ENCODE measurements around the gene IRF5. TPM values are rescaled to one million over a fixed set of nuclear protein-coding genes. Genes with fewer than 3 reads are reported as not detected.
A peak's percentile ranks its signal among the peaks of the same experiment; 100 is the strongest.

Gene IRF5
- total RNA-seq, 1 experiment from 2014 or later: 1.2 TPM

- H3K27ac Mint-ChIP-seq (ENCODE audit: unreplicated experiment): no peak overlapping the region
- Histone ChIP-seq H3K4me1 (peaks cover 8% of the 10 kb centered on the region), H3K27me3 (replicated peaks; ENCODE audit: control insufficient read depth, insufficient read depth, low read length) (no peaks in the 10 kb centered on the region), H3K36me3 (ENCODE audit: control insufficient read depth, insufficient read depth, low read length) (no peaks in the 10 kb centered on the region), H3K9me3 (no peaks in the 10 kb centered on the region), H3K4me3 (ENCODE audit: low read depth, low read length) (peak overlapping the region; percentile 47)
- H3K4me1 Mint-ChIP-seq (ENCODE audit: low read depth, unreplicated experiment): peaks cover 14% of the 10 kb centered on the region
- peaks cover 8% of the 10 kb centered on the region for H3K27me3 Mint-ChIP-seq (ENCODE audit: insufficient read depth, unreplicated experiment)
- ChIA-PET POLR2A (no interaction called here), CTCF (no interaction called here)
- no peak for TF ChIP-seq CTCF (IDR thresholded peaks at IDR 0.05; ENCODE audit: insufficient read depth in 1 of 2, low read depth in 1 of 2, low read length in 1 of 2, severe bottlenecking in 1 of 2, unreplicated experiment in 1 of 2)
- BruUV-seq (replicated peaks): no TSS peak
- no peaks in the 10 kb centered on the region for H3K9me3 Mint-ChIP-seq (ENCODE audit: unreplicated experiment)
- no peak for DNase-seq
- H3K4me3 Mint-ChIP-seq (ENCODE audit: unreplicated experiment): peak overlapping the region; percentile 68
- intact Hi-C loops (cut with micrococcal nuclease; ENCODE audit: unreplicated experiment): no loop called here
- H3K36me3 Mint-ChIP-seq (ENCODE audit: insufficient read depth, unreplicated experiment): peaks cover 6% of the 10 kb centered on the region
Observed at GRCh38 chr7:128938544-128939074, 882 bp downstream of the IRF5 start.

GRCh38 chr7:128939075-128939860, 1.5 kb downstream of the IRF5 start:
- ChIA-PET POLR2A (no interaction called here), CTCF (no interaction called here)
- no peak overlapping the region for H3K4me3 ChIP-seq (ENCODE audit: low read depth, low read length)
- H3K9me3 Mint-ChIP-seq (ENCODE audit: unreplicated experiment): no peaks in the 10 kb centered on the region
- no peaks in the 10 kb centered on the region for H3K27me3 ChIP-seq (replicated peaks; ENCODE audit: control insufficient read depth, insufficient read depth, low read length)
- peaks cover 14% of the 10 kb centered on the region for H3K4me1 Mint-ChIP-seq (ENCODE audit: low read depth, unreplicated experiment)
- intact Hi-C loops (cut with micrococcal nuclease; ENCODE audit: unreplicated experiment): no loop called here
- peaks cover 8% of the 10 kb centered on the region for H3K4me1 ChIP-seq
- H3K27ac Mint-ChIP-seq (ENCODE audit: unreplicated experiment): no peak overlapping the region
- DNase-seq: no peak
- H3K27me3 Mint-ChIP-seq (ENCODE audit: insufficient read depth, unreplicated experiment): peaks cover 8% of the 10 kb centered on the region
- no TSS peak for BruUV-seq (replicated peaks)
- H3K36me3 ChIP-seq (ENCODE audit: control insufficient read depth, insufficient read depth, low read length): no peaks in the 10 kb centered on the region
- no peak for TF ChIP-seq CTCF (IDR thresholded peaks at IDR 0.05; ENCODE audit: insufficient read depth in 1 of 2, low read depth in 1 of 2, low read length in 1 of 2, severe bottlenecking in 1 of 2, unreplicated experiment in 1 of 2)
- no peaks in the 10 kb centered on the region for H3K9me3 ChIP-seq
- peaks cover 6% of the 10 kb centered on the region for H3K36me3 Mint-ChIP-seq (ENCODE audit: insufficient read depth, unreplicated experiment)
- H3K4me3 Mint-ChIP-seq (ENCODE audit: unreplicated experiment): peak overlapping the region; percentile 68

DNA sequence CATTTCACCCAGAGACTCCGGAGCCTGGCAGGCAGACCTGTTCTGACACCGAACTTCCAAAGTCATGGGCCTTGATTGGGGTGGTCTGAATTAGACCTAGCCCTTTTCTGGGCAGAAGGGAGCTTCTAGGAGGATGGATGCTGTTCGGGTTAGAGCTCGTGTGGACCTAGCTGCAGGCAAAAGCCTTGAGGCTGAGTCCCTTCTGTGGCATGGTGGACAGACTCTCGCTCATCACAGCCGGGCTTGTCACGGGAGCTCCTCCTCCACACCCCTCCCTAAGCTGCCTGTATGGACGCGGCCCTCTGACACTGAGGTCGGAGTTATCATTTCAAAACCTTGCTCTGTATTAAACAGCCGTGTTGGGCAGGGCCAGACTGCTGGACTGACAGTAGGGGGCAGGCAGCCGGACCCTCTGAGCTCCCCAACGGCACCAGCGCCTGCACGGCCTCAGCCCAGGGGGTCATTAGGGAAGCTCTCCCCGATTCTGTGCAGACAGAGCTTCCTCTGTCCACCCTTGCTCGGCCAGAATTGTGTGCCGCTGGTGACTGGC, 2.2 kb downstream of the IRF5 start:
- intact Hi-C loops (cut with micrococcal nuclease; ENCODE audit: unreplicated experiment): no loop called here
- CTCF ChIA-PET: no interaction called here
- POLR2A ChIA-PET: no interaction called here

More for the DNA sequence above, 2.2 kb downstream of the IRF5 start:
- Mint-ChIP-seq H3K27ac (ENCODE audit: unreplicated experiment) (no peak overlapping the region), H3K4me3 (ENCODE audit: unreplicated experiment) (no peak overlapping the region), H3K36me3 (ENCODE audit: insufficient read depth, unreplicated experiment) (peaks cover 6% of the 10 kb centered on the region), H3K9me3 (ENCODE audit: unreplicated experiment) (no peaks in the 10 kb centered on the region), H3K4me1 (ENCODE audit: low read depth, unreplicated experiment) (peaks cover 14% of the 10 kb centered on the region), H3K27me3 (ENCODE audit: insufficient read depth, unreplicated experiment) (peaks cover 8% of the 10 kb centered on the region)
- no peak overlapping the region for H3K4me3 ChIP-seq (ENCODE audit: low read depth, low read length)
- no peaks in the 10 kb centered on the region for H3K9me3 ChIP-seq
- no peak for TF ChIP-seq CTCF (IDR thresholded peaks at IDR 0.05; ENCODE audit: insufficient read depth in 1 of 2, low read depth in 1 of 2, low read length in 1 of 2, severe bottlenecking in 1 of 2, unreplicated experiment in 1 of 2)
- H3K36me3 ChIP-seq (ENCODE audit: control insufficient read depth, insufficient read depth, low read length): no peaks in the 10 kb centered on the region
- H3K27me3 ChIP-seq (replicated peaks; ENCODE audit: control insufficient read depth, insufficient read depth, low read length): no peaks in the 10 kb centered on the region
- no peak for DNase-seq
- no TSS peak for BruUV-seq (replicated peaks)
- H3K4me1 ChIP-seq: peaks cover 8% of the 10 kb centered on the region

Measured in Caco-2 (cell line).